T follicular helper cell (primary cell): ENCODE results near the gene OCEL1.

Experiments
- DNase-seq: peaks from one replicate; pipeline ENCODE4 v3.0.0-alpha.2; 2020; ENCODE audit warnings: low read depth

OCEL1 gene

GRCh38 chr19:17209126-17210036 is 16.6 kb upstream of the OCEL1 start:
- DNase-seq, result no peak

GRCh38 chr19:17210296-17210695 is 15.7 kb upstream of the OCEL1 start:
- no peak for DNase-seq

- no peak for DNase-seq
Observed at GRCh38 chr19:17211547-17212446, 14.2 kb upstream of the OCEL1 start.

- no peak for DNase-seq
Observed at GRCh38 chr19:17213334-17213733, 12.7 kb upstream of the OCEL1 start.

GRCh38 chr19:17214508-17215126 is 11.4 kb upstream of the OCEL1 start:
- DNase-seq, result no peak

- DNase-seq, result peak; percentile 83
Observed at GRCh38 chr19:17215127-17215971, 10.7 kb upstream of the OCEL1 start, which contains the start of gene USE1. Gene USE1 (plus strand): TSS chr19:17215357. CDS start chr19:17215406, 49 bp downstream.

GRCh38 chr19:17216058-17216670 is 9.9 kb upstream of the OCEL1 start:
- DNase-seq, result no peak

GRCh38 chr19:17219286-17219685 is 6.7 kb upstream of the OCEL1 start:
- no peak for DNase-seq

- DNase-seq, result no peak
Observed at GRCh38 chr19:17220207-17220758, 5.7 kb upstream of the OCEL1 start.

GRCh38 chr19:17225053-17225452 is 973 bp upstream of the OCEL1 start:
- DNase-seq, result no peak

- no peak for DNase-seq
Observed at GRCh38 chr19:17227798-17228367, 1.9 kb downstream of the OCEL1 start.

GRCh38 chr19:17229890-17230289 is 3.9 kb downstream of the OCEL1 start:
- no peak for DNase-seq

GRCh38 chr19:17232258-17232657 is 6.2 kb downstream of the OCEL1 start:
- DNase-seq, result no peak

GRCh38 chr19:17234911-17235299 is 8.9 kb downstream of the OCEL1 start:
- peak; percentile 33 for DNase-seq

- peak; percentile 61 for DNase-seq
Observed at GRCh38 chr19:17235300-17235970, 9.4 kb downstream of the OCEL1 start.

- no peak for DNase-seq
Observed at GRCh38 chr19:17235971-17236777, 10.1 kb downstream of the OCEL1 start.

- no peak for DNase-seq
Observed at GRCh38 chr19:17236811-17237543, 11.0 kb downstream of the OCEL1 start.
